ENCODE data around the gene BORCS5. TPM values are rescaled to one million over a fixed set of nuclear protein-coding genes. Genes with fewer than 3 reads are reported as not detected.

Gene BORCS5
- total and polyA plus RNA-seq, 12 donors = 3.6 to 30.1 (median 10.6) TPM

DNA sequence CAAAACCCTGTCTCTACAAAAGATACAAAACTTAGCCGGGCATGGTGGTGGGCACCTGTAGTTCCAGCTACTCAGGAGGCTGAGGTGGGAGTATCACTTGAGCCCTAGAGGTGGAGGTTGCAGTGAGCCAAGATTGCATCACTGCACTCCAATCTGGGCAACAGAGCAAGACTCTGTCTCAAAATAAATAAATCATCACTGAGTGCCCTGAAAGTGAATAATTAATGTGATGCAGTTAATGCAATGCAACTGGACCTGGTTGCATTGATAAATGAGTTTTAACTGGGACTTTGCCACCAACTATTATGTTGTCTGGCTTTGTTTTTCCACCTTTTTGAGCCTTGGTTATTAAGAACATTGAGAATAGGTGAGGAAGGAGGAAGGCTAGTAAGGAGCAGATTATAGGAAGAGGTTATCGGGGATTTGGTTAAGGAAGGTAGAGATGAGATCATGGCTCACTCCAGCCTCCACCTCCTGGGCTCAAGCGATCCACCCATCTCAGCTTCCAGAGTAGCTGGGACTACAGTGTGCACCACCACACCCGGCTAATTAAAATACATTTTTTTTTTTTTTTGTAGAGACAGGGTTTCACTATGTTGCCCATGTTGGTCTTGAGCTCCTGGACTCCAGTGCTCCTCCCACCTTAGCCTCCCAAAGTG is 8.0 kb downstream of the BORCS5 start:
- 94 to 99% (median 96%) methylated on average over 3 to 4 of the region's 4 CpGs for WGBS, 4 donors
- TF ChIP-seq, protein P1, sequence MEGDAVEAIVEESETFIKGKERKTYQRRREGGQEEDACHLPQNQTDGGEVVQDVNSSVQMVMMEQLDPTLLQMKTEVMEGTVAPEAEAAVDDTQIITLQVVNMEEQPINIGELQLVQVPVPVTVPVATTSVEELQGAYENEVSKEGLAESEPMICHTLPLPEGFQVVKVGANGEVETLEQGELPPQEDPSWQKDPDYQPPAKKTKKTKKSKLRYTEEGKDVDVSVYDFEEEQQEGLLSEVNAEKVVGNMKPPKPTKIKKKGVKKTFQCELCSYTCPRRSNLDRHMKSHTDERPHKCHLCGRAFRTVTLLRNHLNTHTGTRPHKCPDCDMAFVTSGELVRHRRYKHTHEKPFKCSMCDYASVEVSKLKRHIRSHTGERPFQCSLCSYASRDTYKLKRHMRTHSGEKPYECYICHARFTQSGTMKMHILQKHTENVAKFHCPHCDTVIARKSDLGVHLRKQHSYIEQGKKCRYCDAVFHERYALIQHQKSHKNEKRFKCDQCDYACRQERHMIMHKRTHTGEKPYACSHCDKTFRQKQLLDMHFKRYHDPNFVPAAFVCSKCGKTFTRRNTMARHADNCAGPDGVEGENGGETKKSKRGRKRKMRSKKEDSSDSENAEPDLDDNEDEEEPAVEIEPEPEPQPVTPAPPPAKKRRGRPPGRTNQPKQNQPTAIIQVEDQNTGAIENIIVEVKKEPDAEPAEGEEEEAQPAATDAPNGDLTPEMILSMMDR (IDR thresholded peaks at IDR 0.05) = no peak
- no peak for TF ChIP-seq POLR2A (IDR thresholded peaks at IDR 0.05)
- intact Hi-C loops (cut with DNase I) = no loop called here
- Histone ChIP-seq H3K9me3 (replicated peaks in 1 of 3) (no peaks in the 10 kb centered on the region), H3K27me3 (no peaks in the 10 kb centered on the region), H3K27ac (peak overlapping the region in 1 of 5 donors; percentile 23), H3K4me1 (replicated peaks in 1 of 2) (no peaks in the 10 kb centered on the region), H3K36me3 (replicated peaks in 1 of 2) (no peaks in the 10 kb centered on the region), H3K4me3 (no peak overlapping the region)
- no peak for DNase-seq

DNA sequence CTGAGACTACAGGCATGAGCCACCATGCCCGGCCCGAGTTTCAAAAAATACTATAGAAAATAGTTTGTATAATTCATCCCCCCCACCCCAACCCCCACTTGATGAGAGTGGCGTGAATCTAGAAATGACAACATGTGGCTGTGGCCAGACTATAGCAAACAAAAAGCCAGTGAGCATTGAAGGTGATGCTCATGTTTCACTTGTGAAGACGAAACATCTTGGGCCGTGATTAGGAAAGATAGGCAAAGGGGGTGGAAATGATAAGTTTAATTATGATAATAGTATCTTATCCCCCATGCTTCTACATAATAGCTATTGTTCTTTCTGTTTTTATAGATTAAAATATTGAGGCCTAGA is 8.5 kb downstream of the BORCS5 start:
- peak overlapping the region in 1 of 5 donors; percentile 23 for H3K27ac ChIP-seq
- WGBS, 4 donors = 88 to 93% (median 92%) methylated on average over 5 of the region's 5 CpGs

DNA sequence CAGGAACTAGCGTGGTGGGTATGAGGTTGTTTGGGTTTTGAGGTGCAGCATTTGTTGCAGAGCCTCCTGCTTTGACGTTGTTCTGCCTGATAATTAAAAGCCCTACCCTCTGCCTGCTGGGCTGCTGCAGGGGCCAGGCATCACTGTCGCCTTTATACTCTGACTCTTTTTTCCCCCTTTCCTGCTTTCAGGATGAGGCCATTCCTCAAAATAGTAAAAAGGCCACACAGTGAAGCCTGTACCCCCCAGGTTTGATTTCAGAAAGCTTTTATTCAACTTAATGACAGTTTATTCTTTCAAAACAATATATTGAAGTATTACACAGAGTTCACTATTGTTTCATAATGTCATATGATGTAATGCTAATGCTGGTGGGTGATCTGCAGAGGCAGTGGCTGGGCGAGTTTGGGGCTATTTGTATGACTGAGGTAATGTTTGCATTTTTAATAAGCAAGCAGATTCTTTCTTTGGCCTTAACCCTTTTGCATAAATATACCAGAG is 9.1 kb downstream of the BORCS5 start:
- no peaks in the 10 kb centered on the region for H3K36me3 ChIP-seq (replicated peaks in 1 of 2)
- 66 to 71% (median 67%) methylated on average over 4 of the region's 4 CpGs for WGBS, 4 donors
- H3K4me1 ChIP-seq (replicated peaks in 1 of 2) = no peaks in the 10 kb centered on the region
- TF ChIP-seq POLR2A (IDR thresholded peaks at IDR 0.05) = no peak
- TF ChIP-seq, protein P1 (IDR thresholded peaks at IDR 0.05) = no peak
- H3K4me3 ChIP-seq = no peak overlapping the region
- intact Hi-C loops (cut with DNase I) = no loop called here
- no peaks in the 10 kb centered on the region for H3K9me3 ChIP-seq (replicated peaks in 1 of 3)
- H3K27ac ChIP-seq = peak overlapping the region in 1 of 5 donors; percentile 23
- no peak for DNase-seq
- H3K27me3 ChIP-seq = no peaks in the 10 kb centered on the region

More for the DNA sequence above, 8.5 kb downstream of the BORCS5 start:
- no peaks in the 10 kb centered on the region for H3K9me3 ChIP-seq (replicated peaks in 1 of 3)
- TF ChIP-seq, protein P1 (IDR thresholded peaks at IDR 0.05) = no peak
- no peak for TF ChIP-seq POLR2A (IDR thresholded peaks at IDR 0.05)
- H3K4me3 ChIP-seq = no peak overlapping the region
- H3K36me3 ChIP-seq (replicated peaks in 1 of 2) = no peaks in the 10 kb centered on the region
- H3K4me1 ChIP-seq (replicated peaks in 1 of 2) = no peaks in the 10 kb centered on the region
- no peaks in the 10 kb centered on the region for H3K27me3 ChIP-seq
- no peak for DNase-seq
- intact Hi-C loops (cut with DNase I) = no loop called here

DNA sequence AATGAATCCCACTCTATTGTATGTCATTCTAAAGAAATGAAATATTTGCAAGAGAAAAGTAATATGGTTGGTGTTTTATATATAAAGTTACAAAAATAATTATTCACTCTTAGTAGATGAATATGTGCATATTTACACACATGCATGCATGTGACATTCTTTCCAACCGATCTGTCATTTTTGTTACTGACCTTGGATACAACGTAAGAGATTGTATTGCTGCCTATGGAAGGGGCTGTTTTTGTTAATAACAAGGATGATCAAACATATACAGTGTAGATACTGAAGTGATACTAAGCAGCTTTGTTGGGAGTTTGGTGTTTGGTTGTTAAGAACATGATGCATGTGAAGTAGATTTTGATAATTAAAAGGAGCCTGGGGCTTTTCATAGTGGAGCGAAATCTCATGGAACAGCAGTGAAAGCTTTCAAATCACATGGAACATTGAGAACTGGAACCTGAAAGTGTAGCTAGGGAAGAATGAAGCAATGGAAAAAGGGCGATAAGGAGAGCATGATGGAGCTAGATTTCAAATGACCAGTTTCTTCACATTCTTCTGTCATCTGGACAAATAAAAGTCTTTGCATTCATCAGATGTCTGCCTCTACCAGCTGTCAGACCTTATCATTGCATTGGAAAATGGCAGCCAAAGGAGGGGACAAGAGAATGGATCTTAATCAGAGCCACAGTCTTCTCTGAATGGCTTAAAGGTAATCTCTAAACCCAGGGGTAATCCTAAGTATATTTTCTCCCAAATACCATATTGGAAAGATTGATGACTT is 10.0 kb downstream of the BORCS5 start:
- no peak for TF ChIP-seq POLR2A (IDR thresholded peaks at IDR 0.05)
- TF ChIP-seq, protein P1 (IDR thresholded peaks at IDR 0.05) = no peak
- Histone ChIP-seq H3K36me3 (replicated peaks in 1 of 2) (no peaks in the 10 kb centered on the region), H3K9me3 (replicated peaks in 1 of 3) (no peaks in the 10 kb centered on the region), H3K4me1 (replicated peaks in 1 of 2) (no peaks in the 10 kb centered on the region), H3K27ac (peak overlapping the region in 1 of 5 donors; percentile 23), H3K4me3 (no peak overlapping the region), H3K27me3 (no peaks in the 10 kb centered on the region)
- DNase-seq = no peak
- intact Hi-C loops (cut with DNase I) = no loop called here
- WGBS, 4 donors = 75 to 87% (median 81%) methylated on average over 4 of the region's 4 CpGs
